ENCODE data around the gene SP9.

SP9 gene

GRCh38 chr2:174333372-174334277 is 1.1 kb upstream of the SP9 start:
- peak; percentile 26 to 31 for DNase-seq

- no peak for DNase-seq
Measured at GRCh38 chr2:174334278-174334715, 457 bp upstream of the SP9 start.

- DNase-seq = peak in 1 of 2 experiments; percentile 10
Measured at GRCh38 chr2:174335254-174335987, 667 bp downstream of the SP9 start.

GRCh38 chr2:174335988-174336500 is 1.3 kb downstream of the SP9 start:
- peak; percentile 33 to 35 for DNase-seq

GRCh38 chr2:174336501-174337336 is 2.0 kb downstream of the SP9 start:
- peak; percentile 47 to 56 for DNase-seq

- peak; percentile 27 to 40 for DNase-seq
Measured at GRCh38 chr2:174337337-174338146, 2.8 kb downstream of the SP9 start.

GRCh38 chr2:174338147-174338605 is 3.4 kb downstream of the SP9 start:
- no peak for DNase-seq

GRCh38 chr2:174338671-174339560 is 4.2 kb downstream of the SP9 start:
- peak in 1 of 2 experiments; percentile 7 for DNase-seq

GRCh38 chr2:174339561-174340399 is 5.0 kb downstream of the SP9 start:
- DNase-seq = peak in 1 of 2 experiments; percentile 11

- peak in 1 of 2 experiments; percentile 21 for DNase-seq
Measured at GRCh38 chr2:174340400-174341292, 5.9 kb downstream of the SP9 start.

- DNase-seq = peak; percentile 88 to 93
Measured at GRCh38 chr2:174341293-174341994, 6.7 kb downstream of the SP9 start.

GRCh38 chr2:174341995-174342685 is 7.4 kb downstream of the SP9 start:
- no peak for DNase-seq

GRCh38 chr2:174342686-174343342 is 8.1 kb downstream of the SP9 start:
- DNase-seq = peak; percentile 26 to 44

GRCh38 chr2:174343343-174343622 is 8.5 kb downstream of the SP9 start:
- DNase-seq = no peak

- DNase-seq = peak; percentile 5 to 9
Measured at GRCh38 chr2:174343623-174344455, 9.1 kb downstream of the SP9 start.
